ENCODE data around the gene PEX11G. TPM values are rescaled to one million over a fixed set of nuclear protein-coding genes. Genes with fewer than 3 reads are reported as not detected.

The PEX11G gene
- total and polyA plus RNA-seq, 2 of the 8 experiments (the other 6 are each of a cell fraction or from before 2014, with no cell fraction given) = 2.1 to 4.3 TPM

- no peak for TF ChIP-seq BACH1 (IDR thresholded peaks at IDR 0.05; ENCODE audit: low read length)
- TF ChIP-seq NRF1 (IDR thresholded peaks at IDR 0.05; ENCODE audit: low read depth, low read length) = no peak
- TF ChIP-seq KDM4A (IDR thresholded peaks at IDR 0.05; ENCODE audit: low read depth, low read length, severe bottlenecking) = peak; percentile 25
- TF ChIP-seq SP4 (IDR thresholded peaks at IDR 0.05; ENCODE audit: low read length) = no peak
- TF ChIP-seq TAF7 (optimal IDR thresholded peaks at IDR 0.05; ENCODE audit: borderline replicate concordance, low read depth, low read length) = no peak
- no peak for TF ChIP-seq HDAC2 (IDR thresholded peaks at IDR 0.05; ENCODE audit: borderline replicate concordance in 1 of 2, low read depth in 2 of 2, low read length in 2 of 2)
Observed at GRCh38 chr19:7516333-7516732, 27.5 kb upstream of the PEX11G start (continued).
